Measurements from ENCODE around the gene EXTL2.

The EXTL2 gene

GRCh38 chr1:100903777-100904176, 9.1 kb upstream of the EXTL2 start:
- H3K4me3 ChIP-seq (ENCODE audit: low read length) = no peak overlapping the region
- TF ChIP-seq, protein P1, sequence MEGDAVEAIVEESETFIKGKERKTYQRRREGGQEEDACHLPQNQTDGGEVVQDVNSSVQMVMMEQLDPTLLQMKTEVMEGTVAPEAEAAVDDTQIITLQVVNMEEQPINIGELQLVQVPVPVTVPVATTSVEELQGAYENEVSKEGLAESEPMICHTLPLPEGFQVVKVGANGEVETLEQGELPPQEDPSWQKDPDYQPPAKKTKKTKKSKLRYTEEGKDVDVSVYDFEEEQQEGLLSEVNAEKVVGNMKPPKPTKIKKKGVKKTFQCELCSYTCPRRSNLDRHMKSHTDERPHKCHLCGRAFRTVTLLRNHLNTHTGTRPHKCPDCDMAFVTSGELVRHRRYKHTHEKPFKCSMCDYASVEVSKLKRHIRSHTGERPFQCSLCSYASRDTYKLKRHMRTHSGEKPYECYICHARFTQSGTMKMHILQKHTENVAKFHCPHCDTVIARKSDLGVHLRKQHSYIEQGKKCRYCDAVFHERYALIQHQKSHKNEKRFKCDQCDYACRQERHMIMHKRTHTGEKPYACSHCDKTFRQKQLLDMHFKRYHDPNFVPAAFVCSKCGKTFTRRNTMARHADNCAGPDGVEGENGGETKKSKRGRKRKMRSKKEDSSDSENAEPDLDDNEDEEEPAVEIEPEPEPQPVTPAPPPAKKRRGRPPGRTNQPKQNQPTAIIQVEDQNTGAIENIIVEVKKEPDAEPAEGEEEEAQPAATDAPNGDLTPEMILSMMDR (conservative IDR thresholded peaks at IDR 0.05; ENCODE audit: low read depth, low read length) = no peak

DNA sequence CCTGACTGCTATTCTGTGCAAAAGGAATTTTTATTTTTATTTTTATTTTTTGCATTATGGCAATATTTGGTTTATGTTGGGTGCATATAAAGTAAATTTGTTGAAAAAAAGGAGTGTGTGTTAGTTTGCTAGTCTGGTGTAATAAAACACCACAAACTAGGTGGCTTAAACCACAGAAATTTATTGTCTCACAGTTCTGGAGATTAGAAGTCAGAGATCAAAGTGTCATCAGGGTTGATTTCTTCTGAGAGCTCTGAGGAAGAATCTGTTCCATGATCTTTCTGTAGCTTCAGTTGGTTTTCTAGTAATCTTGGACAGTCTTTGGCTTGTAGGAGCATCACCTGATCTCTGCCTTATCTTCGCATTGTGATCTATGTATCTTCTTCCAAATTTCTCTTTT, 7.7 kb upstream of the EXTL2 start:
- TF ChIP-seq, protein P1 (conservative IDR thresholded peaks at IDR 0.05; ENCODE audit: low read depth, low read length) = no peak
- no peak for DNase-seq (ENCODE audit: low read depth)
- no peak overlapping the region for H3K4me3 ChIP-seq (ENCODE audit: low read length)

More at GRCh38 chr1:100903777-100904176, 9.1 kb upstream of the EXTL2 start:
- no peak for DNase-seq (ENCODE audit: low read depth)

- peak overlapping the region; percentile 80 for H3K4me3 ChIP-seq (ENCODE audit: low read length)
- peak; percentile 28 for DNase-seq (ENCODE audit: low read depth)
- TF ChIP-seq, protein P1 (conservative IDR thresholded peaks at IDR 0.05; ENCODE audit: low read depth, low read length) = no peak
Measured at GRCh38 chr1:100896481-100896982, 1.9 kb upstream of the EXTL2 start.

- TF ChIP-seq, protein P1 (conservative IDR thresholded peaks at IDR 0.05; ENCODE audit: low read depth, low read length) = no peak
- H3K4me3 ChIP-seq (ENCODE audit: low read length) = peak within 1 kb of the TSS; percentile 80
- DNase-seq (ENCODE audit: low read depth) = peak; percentile 51
Measured at GRCh38 chr1:100895540-100896480, 1.2 kb upstream of the EXTL2 start, which contains the start of gene SLC30A7. Gene SLC30A7 (plus strand): TSS chr1:100896090. CDS start chr1:100896263, 173 bp downstream.

- TF ChIP-seq, protein P1 (conservative IDR thresholded peaks at IDR 0.05; ENCODE audit: low read depth, low read length) = no peak
- peak overlapping the region; percentile 80 for H3K4me3 ChIP-seq (ENCODE audit: low read length)
- no peak for DNase-seq (ENCODE audit: low read depth)
Measured at GRCh38 chr1:100893718-100894117, 924 bp downstream of the EXTL2 start.

DNA sequence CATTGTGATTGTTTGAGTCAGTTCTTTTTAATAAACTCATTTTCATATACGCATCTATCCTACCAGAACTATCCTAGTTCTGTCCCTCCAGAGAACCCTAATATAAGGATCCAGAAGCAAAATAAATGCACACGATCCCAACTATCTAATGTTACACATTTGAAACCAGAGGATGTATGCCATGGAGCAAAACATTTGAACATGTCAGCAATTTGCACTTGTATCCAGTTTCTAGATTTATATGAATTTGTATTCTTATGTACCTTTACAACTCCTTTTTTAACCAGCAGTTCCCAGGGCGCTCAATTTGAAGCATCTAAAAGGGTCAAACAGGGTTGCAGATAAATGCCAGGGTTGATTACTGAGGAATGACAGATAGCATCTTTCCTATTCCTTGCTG, 2.1 kb downstream of the EXTL2 start:
- TF ChIP-seq, protein P1 (conservative IDR thresholded peaks at IDR 0.05; ENCODE audit: low read depth, low read length) = no peak
- H3K4me3 ChIP-seq (ENCODE audit: low read length) = no peak overlapping the region
- no peak for DNase-seq (ENCODE audit: low read depth)
